ENCODE results near the gene TRMT13.

DNA sequence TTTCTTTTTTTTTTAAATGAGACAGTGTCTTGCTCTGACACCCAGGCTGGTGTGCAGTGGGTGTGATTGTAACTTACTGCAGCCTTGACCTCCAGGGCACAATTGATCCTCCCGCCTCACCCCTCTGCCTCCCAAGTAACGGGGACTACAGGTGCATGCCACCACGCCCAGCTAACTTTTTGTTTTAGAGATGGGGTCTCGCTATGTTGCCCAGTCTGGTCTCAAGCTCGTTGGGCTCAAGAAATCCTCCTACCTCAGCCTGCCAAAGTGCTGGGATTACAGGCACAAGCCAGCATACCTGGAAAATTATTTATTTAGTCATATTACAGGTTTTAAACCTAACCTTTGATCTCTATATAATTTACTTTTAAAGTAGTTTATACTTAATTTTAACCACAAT is 31.7 kb downstream of the TRMT13 start:
- TF ChIP-seq ZNF274 (IDR thresholded peaks at IDR 0.05; ENCODE audit: low read depth, low read length) (no peak), YY1 (IDR thresholded peaks at IDR 0.05; ENCODE audit: insufficient read depth, insufficient read length) (no peak)

Data from NT2/D1 (cell line).